HFF-Myc (cell line): Measurements from ENCODE around the gene PLCD1.
"Not testable (repeated sequence)": the region's sequence is repeated elsewhere in the genome, so short reads cannot be mapped to it uniquely, and the experiment has no call there.

Experiments
- DNase-seq: peaks from one replicate; pipeline ENCODE4 v3.0.0-alpha.2; 2011; ENCODE audit warnings: low read depth; ENCODE audit errors: extremely low read depth
- H3K4me3 ChIP-seq: replicated peaks from 2 replicates; pipeline ENCODE4 v1.5.1; 2011; ENCODE audit warnings: low read depth, mild to moderate bottlenecking, control low read depth, low read length
- CTCF ChIP-seq: IDR thresholded peaks from 2 replicates; pipeline ENCODE4 v1.5.1; 2012; ENCODE audit warnings: mild to moderate bottlenecking, low read depth, low read length, control low read depth; ENCODE audit errors: missing control alignments

The PLCD1 gene

GRCh38 chr3:38059148-38059547 lies 29.7 kb upstream of the PLCD1 start:
- no peak for DNase-seq
- no peak overlapping the region for H3K4me3 ChIP-seq
- no peak for TF ChIP-seq CTCF

- DNase-seq, result no peak
- H3K4me3 ChIP-seq, result no peak overlapping the region
- no peak for TF ChIP-seq CTCF
Observed at GRCh38 chr3:38054499-38055001, 25.1 kb upstream of the PLCD1 start.

GRCh38 chr3:38053813-38054498 lies 24.5 kb upstream of the PLCD1 start:
- DNase-seq, H3K4me3 ChIP-seq: not testable (repeated sequence)

- not testable (repeated sequence) for DNase-seq, H3K4me3 ChIP-seq
Observed at GRCh38 chr3:38053286-38053685, 23.8 kb upstream of the PLCD1 start.

GRCh38 chr3:38051131-38051530 lies 21.7 kb upstream of the PLCD1 start:
- no peak overlapping the region for H3K4me3 ChIP-seq
- no peak for DNase-seq
- TF ChIP-seq CTCF, result no peak

- TF ChIP-seq CTCF, result no peak
- DNase-seq, result no peak
- H3K4me3 ChIP-seq, result no peak overlapping the region
Observed at GRCh38 chr3:38049358-38050126, 20.1 kb upstream of the PLCD1 start.

- TF ChIP-seq CTCF, result no peak
- no peak for DNase-seq
- H3K4me3 ChIP-seq, result no peak overlapping the region
Observed at GRCh38 chr3:38047896-38048295, 18.5 kb upstream of the PLCD1 start.
